Ishikawa (cell line): ENCODE data around the gene PRR35.

ENCODE experiments used
- CEBPB ChIP-seq: IDR thresholded peaks from 2 replicates; pipeline ENCODE4 v1.6.1; 2012
- CREB1 ChIP-seq: IDR thresholded peaks from 2 replicates; pipeline ENCODE4 v1.6.1; 2012; ENCODE audit warnings: low read depth
- EP300 ChIP-seq: IDR thresholded peaks from 2 replicates; pipeline ENCODE4 v1.6.1; 2012; ENCODE audit warnings: borderline replicate concordance
- FOXM1 ChIP-seq: IDR thresholded peaks from 2 replicates; pipeline ENCODE4 v1.6.1; 2012; ENCODE audit warnings: low read depth, borderline replicate concordance
- MAX ChIP-seq: IDR thresholded peaks from 2 replicates; pipeline ENCODE4 v1.6.1; 2012
- NFIC ChIP-seq: IDR thresholded peaks from 2 replicates; pipeline ENCODE4 v1.6.1; 2012
- RAD21 ChIP-seq: IDR thresholded peaks from 2 replicates; pipeline ENCODE4 v1.6.1; 2012; ENCODE audit warnings: low read depth
- REST ChIP-seq: IDR thresholded peaks from 2 replicates; pipeline ENCODE4 v1.6.1; 2012; ENCODE audit warnings: low read depth, mild to moderate bottlenecking
- TAF1 ChIP-seq: IDR thresholded peaks from 2 replicates; pipeline ENCODE4 v1.6.1; 2012; ENCODE audit warnings: low read depth, mild to moderate bottlenecking
- TEAD4 ChIP-seq: IDR thresholded peaks from 2 replicates; pipeline ENCODE4 v1.6.1; 2012
- USF1 ChIP-seq: IDR thresholded peaks from 2 replicates; pipeline ENCODE4 v1.6.1; 2012
- YY1 ChIP-seq: IDR thresholded peaks from 2 replicates; pipeline ENCODE4 v1.6.1; 2012; ENCODE audit warnings: low read depth
- ZBTB7A ChIP-seq: IDR thresholded peaks from 2 replicates; pipeline ENCODE4 v1.6.1; 2012; ENCODE audit warnings: low read depth

- TF ChIP-seq EP300: no peak
- no peak for TF ChIP-seq REST
- no peak for TF ChIP-seq CREB1
- TF ChIP-seq MAX: no peak
- TF ChIP-seq USF1: no peak
- no peak for TF ChIP-seq TEAD4
- TF ChIP-seq TAF1: no peak
- TF ChIP-seq ZBTB7A: no peak
- no peak for TF ChIP-seq CEBPB
- TF ChIP-seq FOXM1: no peak
- no peak for TF ChIP-seq NFIC
- TF ChIP-seq RAD21: no peak
- TF ChIP-seq YY1: no peak
Measured at GRCh38 chr16:596736-597060, 36.5 kb downstream of the PRR35 start.
